GM23338 (cell line): Measurements from ENCODE around the gene GCA. TPM values are rescaled to one million over a fixed set of nuclear protein-coding genes. Genes with fewer than 3 reads are reported as not detected.

ENCODE experiments used
- ATAC-seq: fragments of 200-7000 bp; cut with Tn5 transposase; 3 replicates; pipeline ENCODE4 v1.9.1; 2020
- DNase-seq: peaks from one replicate; pipeline ENCODE4 v3.0.0-alpha.2; 2015; ENCODE audit warnings: low spot score
- H2AFZ ChIP-seq: fragments of 200-600 bp; sonication (generic); 2 replicates; pipeline ENCODE4 v1.8.0; 2016; ENCODE audit warnings: antibody characterized with exemption, mild to moderate bottlenecking, moderate library complexity
- H3F3A ChIP-seq: fragments of 200-600 bp; sonication (generic); replicated peaks from 2 replicates; pipeline ENCODE4 v1.8.0; 2017; ENCODE audit warnings: antibody characterized with exemption, mixed run types, low read depth
- H3K27ac ChIP-seq: fragments of 200-600 bp; sonication (generic); 2 replicates; pipeline ENCODE4 v1.6.1; 2016; ENCODE audit warnings: low read depth
- H3K27me3 ChIP-seq: fragments of 200-600 bp; sonication (generic); 2 replicates; pipeline ENCODE4 v1.8.0; 2016; ENCODE audit warnings: mild to moderate bottlenecking, mixed run types, moderate library complexity; ENCODE audit not compliant: insufficient read depth
- H3K36me3 ChIP-seq: fragments of 200-600 bp; sonication (generic); 2 replicates; pipeline ENCODE4 v1.8.0; 2016; ENCODE audit warnings: mild to moderate bottlenecking; ENCODE audit not compliant: insufficient read depth
- H3K4me1 ChIP-seq: fragments of 200-600 bp; sonication (generic); 2 replicates; pipeline ENCODE4 v1.8.0; 2016; ENCODE audit warnings: mild to moderate bottlenecking, moderate library complexity; ENCODE audit not compliant: insufficient read depth
- H3K4me2 ChIP-seq: fragments of 200-600 bp; sonication (generic); 2 replicates; pipeline ENCODE4 v1.7.1; 2017; ENCODE audit warnings: mixed run types
- H3K4me3 ChIP-seq: fragments of 200-600 bp; sonication (generic); 2 replicates; pipeline ENCODE4 v1.6.1; 2016; ENCODE audit warnings: mixed run types
- H3K79me2 ChIP-seq: fragments of 200-600 bp; sonication (generic); replicated peaks from 2 replicates; pipeline ENCODE4 v1.8.0; 2017; ENCODE audit warnings: mild to moderate bottlenecking; ENCODE audit not compliant: insufficient read depth
- H3K9me2 ChIP-seq: fragments of 200-600 bp; sonication (generic); 2 replicates; pipeline ENCODE4 v1.8.0; 2017; ENCODE audit not compliant: insufficient read depth
- H4K20me1 ChIP-seq: fragments of 200-600 bp; sonication (generic); replicated peaks from 2 replicates; pipeline ENCODE4 v1.8.0; 2017; ENCODE audit warnings: mild to moderate bottlenecking; ENCODE audit not compliant: insufficient read depth
- H3K27ac Mint-ChIP-seq: 2 replicates; pipeline ENCODE4 v1.8.0; 2020; ENCODE audit warnings: inconsistent platforms, mild to moderate bottlenecking, moderate library complexity, mixed read lengths
- H3K27me3 Mint-ChIP-seq: 3 replicates; pipeline ENCODE4 v1.8.0; 2022; ENCODE audit warnings: low read depth, mild to moderate bottlenecking, moderate library complexity, mixed read lengths, inconsistent platforms; ENCODE audit not compliant: insufficient read depth, poor library complexity
- H3K36me3 Mint-ChIP-seq: 3 replicates; pipeline ENCODE4 v1.8.0; 2021; ENCODE audit warnings: low read depth, mild to moderate bottlenecking, inconsistent platforms, moderate library complexity, mixed read lengths
- H3K4me1 Mint-ChIP-seq: 3 replicates; pipeline ENCODE4 v1.8.0; 2020; ENCODE audit warnings: mild to moderate bottlenecking, inconsistent platforms, mixed read lengths
- H3K4me3 Mint-ChIP-seq: 3 replicates; pipeline ENCODE4 v1.8.0; 2021; ENCODE audit warnings: moderate library complexity, mild to moderate bottlenecking, inconsistent platforms, mixed read lengths
- H3K9me3 Mint-ChIP-seq: 3 replicates; pipeline ENCODE4 v1.8.0; 2020; ENCODE audit warnings: moderate library complexity, mild to moderate bottlenecking, inconsistent platforms, mixed read lengths
- CTCF ChIP-seq, 2 experiments: fragments of 200-600 bp in 1 of 2; sonication (generic) in 1 of 2; conservative IDR thresholded peaks; 2 replicates each; pipeline versions ENCODE4 v1.5.1 to v1.6.1; 2016 to 2017; ENCODE audit warnings: antibody characterized with exemption in 2 of 2, low read depth in 2 of 2, mild to moderate bottlenecking in 2 of 2, moderate library complexity in 1 of 2
- ETS1 ChIP-seq: IDR thresholded peaks from 2 replicates; pipeline ENCODE4 v1.6.1; 2016; ENCODE audit warnings: antibody characterized with exemption
- EZH2 ChIP-seq: fragments of 200-600 bp; sonication (generic); IDR thresholded peaks from one replicate; pipeline ENCODE4 v1.8.0; 2017; ENCODE audit warnings: antibody characterized with exemption, mild to moderate bottlenecking, low read depth; ENCODE audit not compliant: unreplicated experiment
- POLR2AphosphoS5 ChIP-seq: IDR thresholded peaks from 2 replicates; pipeline ENCODE4 v1.6.1; 2016; ENCODE audit warnings: antibody characterized with exemption, low read depth
- ZNF462 ChIP-seq: fragments of 250-450 bp; sonication (Bioruptor Pico); IDR thresholded peaks from 2 replicates; pipeline ENCODE4 v1.5.0; 2020; ENCODE audit warnings: mild to moderate bottlenecking, moderate library complexity
- polyA plus RNA-seq: library from polyadenylated mRNA; unstranded; fragments of >200 nt; fragmentation: Nextera tagmentation; extraction: Ambion mirVana; gene quantifications from 2 replicates; pipeline ENCODE4 v1.2.1, GENCODE V29; 2016
- total RNA-seq: library from RNA; depleted of rRNA; stranded (reverse); fragments of >200 nt; shearing (Covaris generic); gene quantifications from 2 replicates; pipeline ENCODE4 v1.2.3, GENCODE V29; 2014

The GCA gene
- total and polyA plus RNA-seq, 2 experiments from 2014 or later, result 39.3 to 62.7 TPM

GRCh38 chr2:162340822-162341221, 3.1 kb upstream of the GCA start:
- no peak for TF ChIP-seq CTCF (conservative IDR thresholded peaks at IDR 0.05; ENCODE audit: low read depth in 2 of 2)
- TF ChIP-seq ZNF462, result no peak
- TF ChIP-seq ETS1, result no peak
- TF ChIP-seq POLR2AphosphoS5, result no peak
- no peak for TF ChIP-seq EZH2
- Mint-ChIP-seq H3K4me3 (no peak overlapping the region), H3K27ac (no peak overlapping the region), H3K4me1 (peaks cover 8% of the 10 kb centered on the region; the same call in 2 of the 3 replicates), H3K36me3 (no peaks in the 10 kb centered on the region; the same call in 2 of the 3 replicates), H3K9me3 (no peaks in the 10 kb centered on the region), H3K27me3 (no peaks in the 10 kb centered on the region)
- Histone ChIP-seq H3K4me2 (no peak overlapping the region), H3K4me3 (no peak overlapping the region), H3K4me1 (peaks cover 6% of the 10 kb centered on the region), H3F3A (no peaks in the 10 kb centered on the region), H2AFZ (no peak overlapping the region), H4K20me1 (peaks cover 6% of the 10 kb centered on the region), H3K79me2 (peaks cover 8% of the 10 kb centered on the region), H3K27me3 (no peaks in the 10 kb centered on the region), H3K9me2 (peaks cover 5% of the 10 kb centered on the region; the same call in 1 of the 2 replicates), H3K27ac (no peak overlapping the region), H3K36me3 (no peaks in the 10 kb centered on the region)
- no peak for ATAC-seq
- no peak for DNase-seq
